ENCODE data around the gene HSD17B3. TPM values are rescaled to one million over a fixed set of nuclear protein-coding genes. Genes with fewer than 3 reads are reported as not detected.
"Not testable (repeated sequence)": the region's sequence is repeated elsewhere in the genome, so short reads cannot be mapped to it uniquely, and the experiment has no call there.

HSD17B3 gene
- total RNA-seq, 1 donor from 2014 or later, result 0.59 TPM

- not testable (repeated sequence) for DNase-seq
Observed at GRCh38 chr9:96306958-96307357, 5.0 kb upstream of the HSD17B3 start.

GRCh38 chr9:96305171-96305570 lies 3.2 kb upstream of the HSD17B3 start:
- no peak for DNase-seq

GRCh38 chr9:96304230-96304629 lies 2.3 kb upstream of the HSD17B3 start:
- DNase-seq, result no peak

GRCh38 chr9:96299823-96300222 lies 2.2 kb downstream of the HSD17B3 start:
- DNase-seq, result no peak

- no peak for DNase-seq
Observed at GRCh38 chr9:96294159-96294545, 7.8 kb downstream of the HSD17B3 start.

GRCh38 chr9:96293498-96294158 lies 8.3 kb downstream of the HSD17B3 start:
- DNase-seq, result no peak

- no peak for DNase-seq
Observed at GRCh38 chr9:96289392-96289791, 12.6 kb downstream of the HSD17B3 start.

- DNase-seq, result no peak
Observed at GRCh38 chr9:96281641-96282040, 20.3 kb downstream of the HSD17B3 start.

GRCh38 chr9:96279932-96280331 lies 22.0 kb downstream of the HSD17B3 start:
- DNase-seq, result no peak

GRCh38 chr9:96274939-96275338 lies 27.0 kb downstream of the HSD17B3 start:
- DNase-seq, result no peak

- DNase-seq, result peak; percentile 28
Observed at GRCh38 chr9:96270236-96270744, 31.7 kb downstream of the HSD17B3 start.

GRCh38 chr9:96258967-96259366 lies 43.0 kb downstream of the HSD17B3 start:
- no peak for DNase-seq

- no peak for DNase-seq
Observed at GRCh38 chr9:96256800-96257199, 45.2 kb downstream of the HSD17B3 start.

- no peak for DNase-seq
Observed at GRCh38 chr9:96255698-96256097, 46.3 kb downstream of the HSD17B3 start.

GRCh38 chr9:96253059-96253696 lies 48.8 kb downstream of the HSD17B3 start:
- DNase-seq, result no peak

GRCh38 chr9:96251451-96251850 lies 50.5 kb downstream of the HSD17B3 start:
- no peak for DNase-seq

GRCh38 chr9:96249746-96250145 lies 52.2 kb downstream of the HSD17B3 start:
- DNase-seq, result peak; percentile 62

GRCh38 chr9:96246267-96246671 lies 55.7 kb downstream of the HSD17B3 start:
- no peak for DNase-seq

GRCh38 chr9:96245399-96245798 lies 56.6 kb downstream of the HSD17B3 start:
- no peak for DNase-seq

- DNase-seq, result no peak
Observed at GRCh38 chr9:96243778-96244177, 58.2 kb downstream of the HSD17B3 start.

GRCh38 chr9:96242811-96243210 lies 59.2 kb downstream of the HSD17B3 start:
- DNase-seq, result no peak

- DNase-seq, result no peak
Observed at GRCh38 chr9:96241391-96241809, 60.6 kb downstream of the HSD17B3 start.

- no peak for DNase-seq
Observed at GRCh38 chr9:96236854-96237550, 65.0 kb downstream of the HSD17B3 start.
